GM04503 (cell line): ENCODE results near the gene HACE1.
"Not testable (repeated sequence)": the region's sequence is repeated elsewhere in the genome, so short reads cannot be mapped to it uniquely, and the experiment has no call there.

Experiments used
- DNase-seq: peaks from one replicate; pipeline ENCODE4 v3.0.0-alpha.2; 2012; ENCODE audit warnings: low read depth

Gene HACE1, protein sequence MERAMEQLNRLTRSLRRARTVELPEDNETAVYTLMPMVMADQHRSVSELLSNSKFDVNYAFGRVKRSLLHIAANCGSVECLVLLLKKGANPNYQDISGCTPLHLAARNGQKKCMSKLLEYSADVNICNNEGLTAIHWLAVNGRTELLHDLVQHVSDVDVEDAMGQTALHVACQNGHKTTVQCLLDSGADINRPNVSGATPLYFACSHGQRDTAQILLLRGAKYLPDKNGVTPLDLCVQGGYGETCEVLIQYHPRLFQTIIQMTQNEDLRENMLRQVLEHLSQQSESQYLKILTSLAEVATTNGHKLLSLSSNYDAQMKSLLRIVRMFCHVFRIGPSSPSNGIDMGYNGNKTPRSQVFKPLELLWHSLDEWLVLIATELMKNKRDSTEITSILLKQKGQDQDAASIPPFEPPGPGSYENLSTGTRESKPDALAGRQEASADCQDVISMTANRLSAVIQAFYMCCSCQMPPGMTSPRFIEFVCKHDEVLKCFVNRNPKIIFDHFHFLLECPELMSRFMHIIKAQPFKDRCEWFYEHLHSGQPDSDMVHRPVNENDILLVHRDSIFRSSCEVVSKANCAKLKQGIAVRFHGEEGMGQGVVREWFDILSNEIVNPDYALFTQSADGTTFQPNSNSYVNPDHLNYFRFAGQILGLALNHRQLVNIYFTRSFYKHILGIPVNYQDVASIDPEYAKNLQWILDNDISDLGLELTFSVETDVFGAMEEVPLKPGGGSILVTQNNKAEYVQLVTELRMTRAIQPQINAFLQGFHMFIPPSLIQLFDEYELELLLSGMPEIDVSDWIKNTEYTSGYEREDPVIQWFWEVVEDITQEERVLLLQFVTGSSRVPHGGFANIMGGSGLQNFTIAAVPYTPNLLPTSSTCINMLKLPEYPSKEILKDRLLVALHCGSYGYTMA

DNA sequence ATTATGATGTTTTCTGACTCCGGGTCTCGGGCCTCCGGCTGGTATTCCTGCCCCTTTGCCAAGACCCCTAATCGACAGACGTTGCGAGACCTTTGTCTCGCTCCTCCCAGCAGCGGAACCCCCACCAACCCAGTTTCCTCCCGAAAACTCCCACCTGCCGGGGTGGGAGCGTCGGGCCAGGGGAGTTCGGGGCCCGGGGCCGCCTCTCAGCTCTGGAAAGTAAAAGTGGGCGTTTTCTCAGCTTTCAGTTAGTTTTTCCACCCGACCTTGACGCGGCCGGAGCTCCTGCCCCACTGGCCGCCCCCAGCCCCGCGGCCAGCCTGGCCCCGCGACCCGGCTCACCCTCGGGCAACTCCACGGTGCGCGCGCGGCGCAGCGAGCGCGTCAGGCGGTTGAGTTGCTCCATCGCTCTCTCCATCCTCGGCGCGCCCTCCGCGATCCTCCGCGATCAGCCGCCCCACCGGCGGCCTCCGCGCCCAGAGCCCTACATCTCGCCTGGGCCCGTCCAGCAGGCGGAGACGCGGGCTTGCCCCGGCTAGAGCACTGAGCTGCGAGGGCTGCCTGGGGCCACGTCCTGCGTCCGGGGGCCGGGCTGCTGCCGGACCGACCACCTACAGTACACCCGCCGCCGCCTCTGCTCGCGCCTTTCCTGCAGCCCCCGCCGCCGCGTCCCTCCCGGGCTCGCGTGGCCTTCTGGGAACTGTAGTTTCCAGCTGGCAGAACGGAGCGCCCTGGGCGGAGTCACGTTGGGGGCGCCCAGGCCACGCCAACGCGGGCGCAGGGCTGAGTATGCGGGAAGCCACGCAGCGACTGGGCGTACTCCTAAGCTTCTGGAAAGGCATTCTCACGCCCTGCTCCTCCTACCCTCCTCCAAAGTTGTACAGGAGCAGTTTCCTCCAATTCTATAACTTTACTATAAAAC is at the start of gene HACE1:
TSS of gene HACE1 (minus strand) at position 695 of the 922 bp plus-strand sequence. CDS start at position 418, 277 bp downstream.
- DNase-seq = peak; percentile 40

DNA sequence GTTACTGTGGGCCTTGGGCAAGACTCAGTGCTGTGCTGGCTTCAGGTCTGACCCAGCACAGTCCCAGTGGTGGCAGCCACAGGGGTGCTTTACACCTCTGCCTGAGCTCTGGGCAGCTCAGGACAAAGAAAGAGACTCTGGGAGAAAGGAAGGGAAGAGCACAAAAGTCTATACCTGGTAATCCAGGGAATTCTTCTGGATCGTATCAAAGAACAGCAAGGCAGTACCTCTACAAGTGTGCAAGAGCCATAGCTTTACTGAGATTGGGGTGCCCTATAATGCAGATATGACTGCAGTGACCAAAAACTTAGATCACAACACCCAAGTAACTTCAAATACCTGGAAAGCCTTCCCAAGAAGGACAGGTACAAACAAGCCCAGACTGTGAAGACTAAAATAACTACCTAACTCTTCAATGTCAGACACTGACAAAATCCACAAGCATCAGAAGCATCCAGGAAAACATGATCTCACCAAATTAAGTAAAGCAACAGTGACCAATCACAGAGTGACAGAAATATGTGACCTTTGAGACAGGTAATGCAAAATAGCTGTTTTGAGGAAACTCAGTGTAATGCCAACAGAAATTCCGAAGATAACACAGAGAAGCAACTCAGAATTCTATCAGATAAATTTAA is 49.3 kb upstream of the HACE1 start:
- no peak for DNase-seq

DNA sequence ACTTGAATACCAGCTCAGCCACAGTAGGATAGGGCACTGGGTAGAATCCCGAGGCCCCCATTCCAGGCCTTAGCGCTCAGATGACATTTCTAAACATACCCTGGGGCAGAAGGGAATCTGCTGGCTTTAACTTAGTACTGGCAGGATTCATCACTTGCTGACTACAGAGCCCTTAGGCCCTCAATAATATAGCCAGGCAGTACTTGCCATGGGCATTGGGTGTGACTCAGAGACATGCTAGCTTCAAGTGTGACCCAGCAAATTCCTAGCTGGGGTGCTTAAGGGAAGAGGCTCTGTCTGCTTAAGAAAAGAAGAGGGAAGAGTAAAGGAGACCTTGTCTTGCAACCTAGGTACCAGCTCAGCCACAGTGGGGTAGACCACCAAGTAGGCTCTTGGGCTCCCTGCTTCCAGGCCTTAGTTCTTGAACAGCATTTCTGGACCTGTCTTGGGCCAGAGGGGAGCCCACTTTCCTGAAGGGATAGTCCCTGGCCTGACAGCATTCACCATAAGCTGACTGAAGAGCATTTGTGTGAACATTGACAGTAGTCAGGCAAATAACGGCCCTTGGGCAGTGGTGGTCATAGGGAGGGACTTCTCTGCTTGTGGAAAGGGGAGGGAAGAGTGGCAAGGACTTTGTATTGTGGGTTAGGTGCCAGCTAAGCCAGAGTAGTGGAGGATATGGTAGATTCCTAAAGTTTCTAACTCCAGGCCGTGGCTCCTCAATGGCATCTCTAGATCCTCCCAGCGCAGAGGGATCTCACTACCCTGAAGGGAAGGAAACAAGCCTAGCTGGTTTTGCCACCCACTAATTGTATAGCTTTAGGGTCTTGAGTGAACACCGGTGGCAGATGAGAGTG is 48.5 kb upstream of the HACE1 start:
- DNase-seq = peak; percentile 0

DNA sequence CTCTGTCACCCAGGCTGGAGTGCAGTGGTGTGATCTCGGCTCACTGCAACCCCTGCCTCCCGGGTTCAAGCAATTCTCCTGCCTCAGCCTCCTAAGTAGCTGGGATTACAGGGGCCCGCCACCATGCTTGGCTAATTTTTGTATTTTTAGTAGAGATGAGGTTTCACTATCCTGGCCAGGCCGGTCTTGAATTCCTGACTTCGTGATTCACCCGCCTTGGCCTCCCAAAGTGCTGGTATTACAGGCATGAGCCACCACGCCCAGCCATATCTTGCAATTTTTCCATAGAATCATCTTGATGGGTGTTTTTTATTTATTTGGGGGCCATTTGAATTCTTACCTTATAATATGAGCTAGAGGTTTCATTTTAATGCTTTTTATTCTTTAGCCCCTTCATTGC is 39.2 kb upstream of the HACE1 start:
- not testable (repeated sequence) for DNase-seq

DNA sequence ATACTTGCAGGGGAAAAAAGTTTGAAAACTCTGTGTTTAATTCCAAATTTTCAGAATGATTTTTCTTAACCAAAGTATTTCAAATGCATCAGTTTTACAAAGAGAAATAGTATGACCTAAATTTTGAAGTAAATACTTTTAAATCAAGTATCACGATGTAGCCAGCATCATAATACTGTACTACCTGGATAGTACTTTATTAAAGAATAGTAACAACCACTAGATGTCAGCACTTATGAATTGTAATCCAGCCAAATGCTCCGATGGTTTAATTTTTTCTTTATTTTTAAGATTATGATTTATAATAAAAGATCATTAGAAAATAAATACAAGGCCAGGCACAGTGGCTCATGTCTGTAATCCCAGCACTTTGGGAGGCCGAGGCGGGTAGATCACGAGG is 37.2 kb upstream of the HACE1 start:
- no peak for DNase-seq

DNA sequence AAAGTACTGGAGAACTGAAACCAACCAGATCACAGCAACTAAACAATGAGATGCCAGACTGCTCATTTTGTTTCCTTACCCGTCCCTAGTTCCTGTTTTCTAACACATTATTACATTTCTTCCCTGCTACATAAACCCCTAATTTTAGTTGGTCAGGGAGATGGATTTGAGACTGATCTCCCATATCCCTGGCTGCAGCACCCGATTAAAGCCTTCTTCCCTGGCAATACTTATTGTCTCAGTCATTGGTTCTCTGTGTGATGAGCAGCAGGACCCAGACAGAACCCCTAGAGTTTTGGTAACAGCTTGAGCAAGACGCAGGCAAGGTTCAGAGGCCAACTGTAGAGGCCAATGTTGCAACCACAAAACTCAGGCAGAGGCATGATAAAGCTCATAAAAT is 28.3 kb upstream of the HACE1 start:
- DNase-seq = no peak

DNA sequence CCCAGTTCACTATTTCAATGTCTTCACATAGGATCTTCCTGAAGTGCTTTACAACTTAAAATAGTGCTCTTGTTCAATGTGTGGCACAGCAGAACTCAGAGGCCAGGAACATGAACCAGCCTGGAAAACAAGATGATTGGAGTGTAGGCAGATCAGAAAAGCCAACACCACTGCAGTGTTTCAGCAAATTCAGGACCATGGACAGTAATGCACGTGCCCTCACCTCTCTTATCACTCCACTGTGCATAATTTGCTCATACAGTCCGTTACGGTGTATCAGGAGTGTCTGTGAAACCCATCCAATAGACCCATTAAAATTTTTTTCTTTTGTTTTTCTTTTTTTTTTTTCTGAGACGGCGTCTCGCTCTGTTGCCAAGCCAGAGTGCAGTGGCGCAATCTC is 27.6 kb upstream of the HACE1 start:
- DNase-seq = no peak

DNA sequence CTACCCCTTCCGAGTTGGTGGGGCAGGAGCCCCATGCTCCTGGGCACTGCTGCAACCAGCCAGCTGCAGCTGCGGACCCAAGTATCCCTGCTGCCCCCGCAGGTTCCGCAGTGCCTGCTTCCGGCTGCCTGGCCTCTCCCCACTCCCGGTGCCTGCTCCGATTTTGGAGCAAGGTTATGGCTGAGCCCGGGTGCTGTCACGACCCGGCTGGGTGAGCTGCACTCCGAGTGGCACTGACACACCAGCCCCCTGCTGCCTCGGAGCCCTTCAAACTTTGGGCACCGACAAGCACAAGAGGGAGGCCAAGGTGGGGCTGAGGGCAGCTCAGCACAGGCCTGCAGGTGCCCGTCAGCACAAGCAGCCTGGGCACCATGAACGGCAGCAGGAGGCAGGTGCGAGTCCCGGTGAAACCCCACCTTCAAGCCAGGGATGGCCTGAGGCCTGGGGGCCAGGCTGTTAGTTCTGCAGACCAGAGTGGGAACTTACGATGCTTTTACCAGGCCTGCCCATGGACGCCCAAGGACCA is 25.9 kb upstream of the HACE1 start:
- DNase-seq = no peak

DNA sequence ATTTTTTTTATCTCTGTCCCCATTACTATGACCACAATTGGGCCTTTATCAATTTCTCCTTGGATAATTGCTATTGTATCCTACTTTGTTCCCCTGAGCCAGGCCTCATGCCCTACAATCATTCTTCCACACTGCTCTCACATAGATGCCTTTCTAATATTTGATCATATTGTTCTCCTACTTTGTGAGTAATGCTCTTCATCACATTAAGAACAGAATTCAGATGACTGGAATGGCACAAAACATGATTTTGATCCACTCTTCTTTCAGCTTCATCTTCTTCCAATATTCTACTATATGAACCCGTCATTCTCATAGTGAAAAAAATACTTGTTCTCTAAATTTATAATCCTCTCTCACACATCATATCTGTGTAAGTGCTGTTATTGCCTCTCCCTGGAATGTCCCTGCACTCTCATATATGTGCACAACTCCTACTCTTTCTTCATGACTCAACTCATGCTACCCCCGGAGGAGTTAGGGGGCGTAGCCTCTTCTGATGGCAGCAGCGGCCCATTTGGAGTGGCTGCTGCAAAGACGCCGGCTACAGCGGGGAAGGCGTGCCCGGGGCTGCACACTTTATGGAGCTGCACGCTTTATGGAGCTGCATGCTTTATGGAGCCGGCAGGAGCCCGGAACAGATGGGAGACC is 25.3 kb upstream of the HACE1 start:
- DNase-seq = no peak

DNA sequence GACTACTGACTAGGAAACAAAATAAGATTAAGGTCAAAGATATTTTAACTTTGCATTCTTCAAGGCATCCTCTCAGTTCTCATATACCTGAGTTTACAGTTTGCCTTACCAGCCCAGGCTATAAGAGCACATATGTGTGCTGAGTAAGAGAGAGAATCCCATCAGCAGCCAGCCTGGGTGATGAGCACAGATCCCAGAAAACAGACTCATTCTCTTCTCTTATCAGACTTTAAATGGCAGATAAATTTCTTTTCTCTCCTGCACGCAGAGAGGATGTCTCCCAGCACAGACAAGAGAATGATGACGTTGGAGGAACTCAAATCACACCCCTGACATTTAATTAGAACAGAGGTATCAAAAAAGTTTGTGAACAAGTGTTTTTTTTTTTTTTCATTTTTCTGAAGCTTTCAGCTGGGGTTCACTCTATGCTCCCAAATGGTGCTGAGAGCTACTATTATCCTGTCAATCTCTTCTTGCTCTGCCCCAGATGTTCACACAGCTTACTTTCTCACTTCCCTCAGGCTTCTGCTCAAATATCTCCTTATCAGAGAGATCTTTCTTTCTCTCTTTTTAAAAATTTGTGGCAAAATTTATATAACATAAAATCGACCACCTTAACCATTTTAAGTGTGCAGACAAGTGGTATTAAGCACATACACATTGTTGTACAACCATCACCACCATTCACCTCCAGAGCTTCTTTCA is 22.4 kb upstream of the HACE1 start:
- no peak for DNase-seq

DNA sequence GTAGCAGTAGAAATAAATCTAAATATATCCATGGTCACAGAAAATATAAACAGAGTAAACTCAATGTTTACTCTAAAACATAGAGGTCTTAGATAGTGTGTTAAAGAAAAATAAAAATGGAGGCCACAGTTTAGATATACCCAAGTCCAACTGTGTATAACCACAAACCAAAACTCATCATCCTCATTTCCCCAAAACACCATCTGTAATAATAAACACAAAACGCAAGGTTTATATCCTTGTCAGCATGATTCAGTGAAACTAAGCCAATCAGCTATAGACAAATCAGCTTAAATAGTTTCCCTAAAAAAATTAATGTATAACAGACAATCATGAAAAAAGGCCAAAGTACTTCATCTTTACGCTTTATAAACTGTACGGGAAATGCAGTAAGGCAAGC is 2.7 kb upstream of the HACE1 start:
- no peak for DNase-seq

DNA sequence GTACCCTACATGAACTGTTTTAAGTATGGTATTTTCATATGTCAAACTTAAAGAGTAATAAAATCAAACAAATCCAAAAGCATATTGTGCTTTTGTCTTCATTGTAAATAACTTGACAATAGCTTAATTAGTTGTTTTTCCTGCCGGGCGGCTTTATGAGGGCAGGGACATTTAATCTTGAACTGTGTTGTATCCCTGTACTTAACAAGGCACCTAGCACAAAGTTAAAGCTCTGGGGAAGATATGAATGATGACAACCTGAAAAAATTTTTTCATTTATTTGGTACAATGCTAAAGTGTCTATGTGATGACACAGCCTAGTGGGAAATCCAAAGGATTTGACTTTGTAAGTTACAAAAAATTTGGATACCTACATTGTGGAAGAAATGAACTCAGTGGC is 502 bp upstream of the HACE1 start:
- DNase-seq = no peak

DNA sequence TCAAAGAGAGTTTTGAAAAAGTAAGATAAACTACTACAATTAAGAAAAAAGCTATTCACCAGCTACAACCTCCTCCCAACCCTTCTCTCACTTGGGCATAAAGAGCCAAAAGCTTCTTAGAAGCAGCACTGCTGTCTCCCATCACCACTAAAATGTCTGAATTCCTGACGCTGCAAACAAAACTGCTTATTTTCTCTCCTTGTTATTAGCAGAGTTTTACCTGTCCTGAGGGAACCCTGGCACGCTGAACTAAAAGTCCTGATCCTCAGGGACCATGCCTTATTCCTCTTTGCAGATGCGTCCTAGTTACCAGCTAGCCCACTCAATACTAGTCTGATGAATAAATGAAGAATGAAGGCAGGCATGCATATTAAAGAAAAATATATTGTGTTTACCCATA is 1.1 kb downstream of the HACE1 start:
- DNase-seq = no peak

DNA sequence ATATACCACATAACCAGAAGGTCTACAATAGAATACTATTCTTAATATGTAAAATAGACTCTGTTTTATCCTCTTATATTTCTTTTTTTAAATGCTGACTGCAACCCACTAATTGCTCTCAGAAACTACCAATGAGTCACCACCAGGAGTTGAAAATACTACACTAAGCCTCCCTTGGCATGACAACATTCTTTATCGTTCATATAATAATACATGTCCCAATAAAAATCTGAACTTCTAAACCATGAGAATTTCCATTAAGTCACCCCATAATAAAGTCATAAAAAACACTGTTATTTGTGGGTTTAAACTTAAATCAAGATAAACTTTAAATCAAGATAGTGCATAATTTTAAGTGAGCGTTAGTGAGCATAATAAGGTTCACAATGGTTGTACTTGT is 4.2 kb downstream of the HACE1 start:
- peak; percentile 18 for DNase-seq

DNA sequence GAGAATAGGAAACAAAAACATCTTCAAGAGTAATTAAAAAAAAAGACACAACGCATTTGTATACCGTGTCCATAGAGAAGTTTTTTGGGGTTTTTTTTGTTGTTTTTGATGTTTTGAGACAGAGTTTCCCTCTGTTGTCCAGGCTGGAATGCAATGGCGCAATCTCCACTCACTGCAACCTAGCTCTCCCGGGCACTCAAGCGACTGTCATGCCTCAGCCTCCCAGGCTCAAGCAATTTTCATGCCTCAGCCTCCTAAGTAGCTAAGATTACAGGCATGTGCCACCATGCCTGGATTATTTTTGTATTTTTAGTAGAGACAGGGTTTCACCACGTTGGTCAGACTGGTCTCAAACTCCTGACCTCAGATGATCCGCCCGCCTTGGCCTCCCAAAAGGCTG is 12.0 kb downstream of the HACE1 start:
- DNase-seq = not testable (repeated sequence)

DNA sequence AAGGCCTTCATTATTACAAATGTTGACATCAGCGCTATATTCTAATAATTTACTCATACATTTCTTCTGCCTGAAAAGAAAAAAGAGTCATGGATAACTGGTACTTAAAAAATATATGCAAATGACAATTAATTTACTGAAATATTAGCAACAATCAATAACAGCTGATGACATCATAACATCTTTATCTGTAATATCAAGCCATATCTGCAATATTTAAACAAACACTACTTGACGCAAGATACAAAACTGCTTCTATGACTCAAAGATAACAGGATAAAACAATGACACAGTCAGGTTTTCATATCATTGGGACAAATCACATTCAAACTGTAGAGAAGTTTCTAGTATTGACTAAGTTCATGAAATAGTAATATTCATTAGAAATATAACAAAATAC is 16.5 kb downstream of the HACE1 start:
- DNase-seq = no peak

DNA sequence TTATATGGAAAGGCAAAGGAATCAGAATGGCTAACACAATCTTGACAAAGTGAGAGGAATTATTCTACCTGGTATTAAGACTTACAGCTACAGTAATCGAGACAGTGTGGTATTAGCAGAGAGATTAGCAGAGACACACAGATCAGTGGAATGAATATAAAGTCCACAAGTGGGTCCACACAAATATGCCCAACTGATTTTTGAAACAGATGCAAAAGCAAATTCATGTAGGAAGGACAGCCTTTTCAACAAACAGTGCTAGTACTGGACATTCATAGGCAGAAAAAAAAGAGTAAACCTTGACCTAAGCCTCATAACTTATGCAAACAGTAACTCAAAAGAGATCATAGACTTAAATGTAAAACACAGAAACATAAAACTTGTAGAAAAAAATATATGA is 22.6 kb downstream of the HACE1 start:
- no peak for DNase-seq

DNA sequence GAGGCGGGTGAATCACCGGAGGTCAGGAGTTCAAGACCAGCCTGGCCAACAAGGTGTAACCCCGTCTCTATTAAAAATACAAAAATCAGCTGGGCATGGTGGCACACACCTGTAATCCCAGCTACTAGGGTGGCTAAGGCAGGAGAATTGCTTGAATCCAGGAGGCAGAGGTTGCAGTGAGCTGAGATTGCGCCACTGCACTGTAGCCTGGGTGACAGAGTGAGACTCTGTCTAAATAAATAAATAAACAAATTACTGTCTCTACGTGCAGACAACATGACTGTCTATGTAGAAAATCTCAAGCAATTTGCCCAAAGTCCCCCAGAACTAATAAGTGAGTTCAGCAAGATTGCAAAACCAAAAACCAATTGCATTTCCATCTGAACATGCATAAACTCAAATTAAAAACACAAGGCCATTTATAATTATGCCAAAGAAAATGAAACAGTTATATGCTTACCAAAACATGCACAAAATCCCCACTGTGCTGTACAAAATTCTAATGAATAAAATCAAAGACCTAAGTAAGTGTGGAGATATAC is 23.2 kb downstream of the HACE1 start:
- DNase-seq = not testable (repeated sequence)

DNA sequence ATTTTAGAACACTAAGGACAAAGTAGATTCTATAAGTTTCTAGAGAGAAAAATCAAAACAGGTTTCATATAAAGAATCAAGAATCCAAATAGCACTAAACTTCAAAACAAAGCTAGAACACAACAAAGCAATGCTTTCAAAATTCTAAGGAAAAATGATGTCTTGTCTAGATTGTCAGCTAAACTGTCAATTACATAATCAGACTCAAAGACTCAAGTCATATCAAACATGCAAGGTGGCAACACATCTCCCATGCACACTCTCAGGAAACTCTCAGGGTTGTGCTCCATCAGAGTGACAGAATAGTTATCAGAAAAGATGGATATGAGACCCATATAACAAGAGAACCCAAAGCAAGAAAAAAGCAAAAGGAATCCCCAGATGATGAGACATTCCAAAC is 23.9 kb downstream of the HACE1 start:
- no peak for DNase-seq
